HCEC 1CT (cell line): ENCODE results near the gene PDE4DIP.
"Not testable (repeated sequence)": the region's sequence is repeated elsewhere in the genome, so short reads cannot be mapped to it uniquely, and the experiment has no call there.

ENCODE experiments used
- DNase-seq: peaks from one replicate; pipeline ENCODE4 v3.0.0-alpha.2; 2017

PDE4DIP gene

DNA sequence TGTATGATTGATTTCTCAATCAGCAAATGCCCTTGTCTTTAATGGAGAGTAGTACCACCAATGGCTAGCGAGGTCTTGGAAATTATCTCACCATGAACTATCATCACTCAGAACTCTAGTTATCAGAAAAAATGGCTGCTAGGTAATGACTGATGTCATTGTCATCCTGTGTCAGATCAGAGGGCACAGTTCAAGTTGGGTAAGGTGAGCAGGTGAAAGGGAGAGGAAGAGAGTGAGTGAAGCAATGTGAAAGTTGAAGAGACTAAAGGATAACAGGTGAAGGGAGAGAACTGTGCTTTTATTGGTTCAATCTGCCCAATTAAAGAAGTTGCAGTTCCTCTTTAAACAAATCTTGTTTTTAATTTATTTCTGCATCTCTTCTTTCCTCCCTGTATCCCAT lies 76.8 kb downstream of the PDE4DIP start:
- DNase-seq, result not testable (repeated sequence)

DNA sequence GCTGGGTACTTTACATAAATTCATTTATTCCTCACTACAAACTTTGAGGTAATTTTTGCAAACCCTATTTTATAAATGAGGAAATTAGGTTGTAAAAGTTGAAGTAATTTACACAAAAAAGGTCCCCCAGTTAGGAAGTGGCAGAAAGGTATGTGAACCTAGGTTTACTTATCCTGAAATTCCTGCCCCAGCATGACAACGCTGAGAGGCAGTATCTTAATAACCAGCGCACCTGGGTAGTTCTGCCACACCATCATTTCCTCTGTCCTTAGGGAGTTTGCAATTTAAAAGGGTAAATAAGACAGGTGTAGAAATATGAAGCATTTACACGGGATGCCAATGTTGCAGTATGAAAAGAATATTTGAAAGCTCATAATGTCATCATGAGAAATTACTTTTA lies 79.6 kb downstream of the PDE4DIP start:
- not testable (repeated sequence) for DNase-seq

DNA sequence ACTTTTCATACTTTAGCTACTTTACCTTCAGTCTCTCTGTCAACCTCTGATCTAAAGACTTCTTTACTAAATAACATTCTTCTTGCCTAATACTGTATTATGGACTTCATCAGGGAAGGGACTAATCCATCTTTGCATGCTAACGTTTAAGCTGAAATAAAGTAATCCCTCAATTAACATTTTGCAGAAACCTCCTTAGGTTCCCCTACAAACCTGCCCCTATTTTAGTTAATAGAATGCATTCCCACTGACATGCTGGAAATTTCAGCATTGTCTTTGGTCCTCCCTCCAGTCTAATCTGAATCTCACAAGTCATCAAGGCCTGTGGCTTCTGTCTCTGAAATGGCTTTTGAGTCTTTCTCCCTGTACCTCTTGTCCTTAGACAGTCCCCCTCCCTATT lies 83.4 kb downstream of the PDE4DIP start:
- DNase-seq, result not testable (repeated sequence)

DNA sequence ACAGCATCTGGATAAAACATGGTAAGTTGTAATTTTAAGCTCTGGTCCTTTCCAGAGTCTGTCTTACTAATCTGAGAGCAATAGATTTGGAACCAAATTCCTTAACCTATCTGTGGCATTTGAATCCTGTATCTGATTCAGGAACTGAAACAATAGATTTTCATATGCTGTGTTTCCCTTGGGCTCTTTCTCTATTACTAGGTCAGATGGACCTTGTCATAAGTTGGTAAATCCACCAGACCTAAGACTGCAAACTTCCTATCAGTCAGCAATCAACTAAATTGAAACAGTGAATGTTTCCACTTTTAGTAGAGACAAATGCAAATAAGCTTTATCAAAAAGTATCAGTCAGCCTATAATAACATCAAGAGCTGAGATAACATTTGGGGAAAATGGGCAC lies 85.0 kb downstream of the PDE4DIP start:
- DNase-seq, result not testable (repeated sequence)

DNA sequence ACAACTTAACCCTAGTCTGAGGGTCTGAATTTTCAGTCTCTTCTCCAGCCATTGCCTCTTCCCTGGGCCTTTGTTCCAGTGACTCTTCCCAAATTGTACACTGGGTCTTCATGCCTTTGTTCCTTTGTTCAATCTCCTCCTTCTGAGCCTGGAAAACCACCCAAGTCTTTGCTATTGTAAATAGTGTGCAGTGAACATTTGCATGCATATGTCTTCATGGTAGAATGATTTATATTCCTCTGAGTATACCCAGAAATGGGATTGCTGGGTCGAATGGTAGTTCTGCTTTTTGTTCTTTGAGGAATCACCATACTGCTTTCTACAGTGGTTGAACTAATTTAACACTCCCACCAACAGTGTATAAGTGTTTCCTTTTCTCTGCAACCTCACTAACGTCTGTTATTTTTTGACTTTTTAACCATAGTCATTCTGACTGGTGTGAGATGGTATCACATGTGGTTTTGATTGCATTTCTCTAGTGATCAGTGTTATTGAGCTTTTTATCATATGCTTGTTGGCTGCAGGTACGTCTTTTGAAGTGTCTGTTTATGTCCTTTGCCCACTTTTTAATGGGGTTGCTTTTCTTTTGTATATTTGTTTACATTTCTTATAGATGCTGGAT lies 91.3 kb downstream of the PDE4DIP start:
- not testable (repeated sequence) for DNase-seq

DNA sequence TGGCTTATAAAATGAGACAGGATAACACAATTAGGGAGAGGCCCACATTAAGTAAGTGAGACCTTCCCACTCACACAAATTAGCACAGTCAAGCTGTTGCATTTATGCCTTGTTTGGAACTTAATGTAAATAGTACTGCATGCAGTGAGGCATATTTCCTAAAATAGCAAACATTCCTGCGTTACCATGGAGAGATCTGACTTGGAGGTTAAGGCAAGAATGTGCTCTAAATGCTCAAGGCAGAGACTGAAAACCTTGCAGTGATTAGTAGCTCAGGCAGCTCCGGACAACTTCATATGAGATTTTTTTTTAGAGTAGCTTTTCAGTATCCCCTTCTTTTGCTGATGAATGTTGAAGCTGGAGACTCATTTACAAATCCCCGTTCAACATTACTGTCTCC lies 98.7 kb downstream of the PDE4DIP start:
- DNase-seq, result not testable (repeated sequence)

DNA sequence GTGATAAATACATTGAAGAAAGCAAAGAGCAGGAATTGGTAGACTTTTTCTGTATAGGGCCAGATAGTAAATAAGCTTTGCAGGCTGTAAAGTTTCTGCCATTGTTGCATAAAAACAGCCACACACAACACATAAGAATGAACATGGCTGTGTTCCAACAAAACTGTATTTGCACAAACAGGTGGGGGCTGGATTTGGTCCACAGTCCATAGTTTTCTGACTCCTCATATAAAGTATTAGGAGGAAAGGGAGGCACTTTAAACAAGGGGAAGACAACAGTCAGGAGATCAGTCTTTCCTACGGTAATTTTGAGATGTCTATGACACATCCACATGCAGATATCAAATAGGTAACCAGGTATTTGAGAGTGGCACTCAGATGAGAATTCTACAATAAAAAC lies 100.9 kb downstream of the PDE4DIP start:
- DNase-seq, result not testable (repeated sequence)

DNA sequence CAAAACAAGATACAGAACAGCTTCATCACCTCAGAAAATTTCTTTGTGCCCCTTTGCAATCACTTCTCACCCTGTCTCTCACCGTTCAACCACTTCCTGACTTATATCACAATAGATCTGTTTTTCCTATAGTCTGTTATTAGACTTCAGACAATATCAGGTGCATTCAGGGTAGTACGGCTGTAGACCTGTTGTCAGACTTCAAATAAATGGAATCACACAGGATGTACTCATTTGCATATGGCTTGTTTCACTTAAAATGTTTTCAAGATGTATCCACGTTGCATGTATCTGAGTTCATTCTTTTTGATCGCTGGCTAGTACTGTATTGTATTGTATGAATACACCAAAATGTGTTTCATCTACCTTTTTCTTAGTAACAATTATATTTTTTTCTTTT lies 104.5 kb downstream of the PDE4DIP start:
- not testable (repeated sequence) for DNase-seq

DNA sequence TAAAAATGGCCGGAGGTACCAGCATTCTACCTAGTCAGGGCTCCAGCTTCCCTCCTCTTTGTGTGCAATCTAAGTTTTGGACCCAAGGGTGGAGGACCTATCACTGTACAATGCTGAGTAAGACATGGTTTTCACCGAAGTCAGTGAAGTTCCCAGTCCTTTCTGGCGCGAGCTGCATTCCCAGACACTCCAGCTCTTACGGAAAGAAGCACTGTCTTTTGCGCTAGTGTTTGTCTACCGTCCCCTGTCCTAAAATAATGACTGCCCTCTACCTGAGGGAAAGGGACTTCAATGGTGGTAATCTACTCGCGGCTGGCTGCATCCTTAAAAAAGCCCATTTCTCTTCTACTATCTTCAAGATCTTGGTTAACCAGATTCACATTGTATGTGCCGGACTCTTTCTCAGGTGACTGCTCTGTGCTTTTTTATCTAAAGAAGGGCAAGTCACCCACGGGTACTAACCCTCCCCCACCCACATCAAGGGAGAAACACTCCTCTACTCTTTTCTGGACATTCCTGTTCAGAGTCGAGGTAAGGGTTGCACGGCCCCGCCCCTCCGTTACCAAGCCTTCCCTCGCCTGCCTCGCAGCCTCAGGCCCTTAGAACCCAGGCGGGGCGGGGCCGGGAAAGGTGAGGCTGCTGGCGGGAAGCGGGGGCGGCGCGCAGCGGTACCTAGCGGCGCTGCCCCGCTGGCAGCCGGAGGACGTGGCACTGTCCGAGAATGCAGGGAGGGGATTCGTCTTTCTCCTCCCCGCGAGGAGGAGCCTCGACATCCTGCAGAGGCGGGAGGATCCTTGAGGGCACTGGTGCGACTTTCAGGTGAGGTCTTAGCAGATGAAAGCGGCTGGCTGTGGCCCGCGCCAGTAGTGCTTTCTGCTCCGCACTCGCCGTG lies 107.4 kb downstream of the PDE4DIP start:
- peak; percentile 67 for DNase-seq

DNA sequence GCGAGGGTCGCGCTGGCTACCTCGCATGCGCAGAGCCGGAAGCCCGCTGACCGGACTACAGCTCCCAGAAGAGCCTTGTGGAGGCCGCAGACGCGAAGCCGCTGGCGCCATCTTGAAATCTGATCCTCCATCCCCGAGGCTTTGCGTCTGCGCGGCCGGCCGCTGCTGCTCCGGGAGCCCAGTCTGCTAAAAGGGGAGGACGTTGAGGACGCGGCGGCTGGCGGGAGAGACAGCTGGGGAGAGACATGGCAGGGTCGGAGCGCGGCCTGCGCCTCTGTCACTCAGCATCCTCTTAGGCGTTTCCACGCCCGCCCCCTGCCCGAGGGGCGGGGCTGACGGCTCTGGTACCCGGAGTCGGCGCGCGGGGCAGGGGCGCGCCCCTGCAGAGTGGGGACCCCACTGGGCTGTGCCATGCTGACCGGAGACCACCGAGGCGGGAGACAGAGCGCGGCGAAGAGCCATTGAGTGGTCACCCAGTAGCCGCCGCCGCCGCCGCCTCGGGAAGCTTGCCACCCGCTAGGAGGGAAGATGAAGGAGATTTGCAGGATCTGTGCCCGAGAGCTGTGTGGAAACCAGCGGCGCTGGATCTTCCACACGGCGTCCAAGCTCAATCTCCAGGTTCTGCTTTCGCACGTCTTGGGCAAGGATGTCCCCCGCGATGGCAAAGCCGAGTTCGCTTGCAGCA lies 108.2 kb downstream of the PDE4DIP start:
- not testable (repeated sequence) for DNase-seq

DNA sequence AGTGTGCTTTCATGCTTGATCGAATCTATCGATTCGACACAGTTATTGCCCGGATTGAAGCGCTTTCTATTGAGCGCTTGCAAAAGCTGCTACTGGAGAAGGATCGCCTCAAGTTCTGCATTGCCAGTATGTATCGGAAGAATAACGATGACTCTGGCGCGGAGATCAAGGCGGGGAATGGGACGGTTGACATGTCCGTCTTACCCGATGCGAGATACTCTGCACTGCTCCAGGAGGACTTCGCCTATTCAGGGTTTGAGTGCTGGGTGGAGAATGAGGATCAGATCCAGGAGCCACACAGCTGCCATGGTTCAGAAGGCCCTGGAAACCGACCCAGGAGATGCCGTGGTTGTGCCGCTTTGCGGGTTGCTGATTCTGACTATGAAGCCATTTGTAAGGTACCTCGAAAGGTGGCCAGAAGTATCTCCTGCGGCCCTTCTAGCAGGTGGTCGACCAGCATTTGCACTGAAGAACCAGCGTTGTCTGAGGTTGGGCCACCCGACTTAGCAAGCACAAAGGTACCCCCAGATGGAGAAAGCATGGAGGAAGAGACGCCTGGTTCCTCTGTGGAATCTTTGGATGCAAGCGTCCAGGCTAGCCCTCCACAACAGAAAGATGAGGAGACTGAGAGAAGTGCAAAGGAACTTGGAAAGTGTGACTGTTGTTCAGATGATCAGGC lies 108.8 kb downstream of the PDE4DIP start:
- peak; percentile 17 for DNase-seq

DNA sequence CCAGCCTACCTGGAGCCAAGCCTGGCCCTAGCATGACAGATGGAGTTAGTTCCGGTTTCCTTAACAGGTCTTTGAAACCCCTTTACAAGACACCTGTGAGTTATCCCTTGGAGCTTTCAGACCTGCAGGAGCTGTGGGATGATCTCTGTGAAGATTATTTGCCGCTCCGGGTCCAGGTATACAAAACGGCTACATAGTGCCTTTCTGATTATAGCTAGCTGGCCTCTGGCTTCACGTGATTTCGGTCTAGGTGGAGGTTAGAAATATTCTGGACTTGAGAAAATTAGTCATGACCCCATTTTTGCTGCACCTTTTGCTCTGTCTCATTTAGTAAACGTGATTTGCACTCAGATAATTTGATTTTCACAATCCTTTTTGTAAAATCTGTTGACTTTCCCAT lies 109.5 kb downstream of the PDE4DIP start:
- peak; percentile 0 for DNase-seq

DNA sequence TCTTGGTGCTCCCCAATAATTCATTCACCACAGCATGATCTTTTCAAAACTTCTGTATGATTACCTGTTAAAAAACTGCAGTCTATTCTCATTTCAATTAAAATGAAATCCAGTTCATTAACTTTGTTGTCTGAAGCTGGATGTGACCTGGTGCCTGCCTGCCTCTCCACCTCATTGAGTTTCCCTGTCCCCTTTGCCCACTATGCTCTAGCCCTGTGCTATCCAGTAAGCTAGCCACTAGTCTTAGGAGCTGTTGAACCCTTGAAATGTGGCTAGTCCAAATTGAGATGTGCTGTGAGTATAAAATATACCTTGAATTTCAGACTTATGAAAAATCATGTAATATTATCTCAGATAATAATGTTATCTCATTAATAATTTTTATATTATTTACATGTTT lies 114.1 kb downstream of the PDE4DIP start:
- not testable (repeated sequence) for DNase-seq

DNA sequence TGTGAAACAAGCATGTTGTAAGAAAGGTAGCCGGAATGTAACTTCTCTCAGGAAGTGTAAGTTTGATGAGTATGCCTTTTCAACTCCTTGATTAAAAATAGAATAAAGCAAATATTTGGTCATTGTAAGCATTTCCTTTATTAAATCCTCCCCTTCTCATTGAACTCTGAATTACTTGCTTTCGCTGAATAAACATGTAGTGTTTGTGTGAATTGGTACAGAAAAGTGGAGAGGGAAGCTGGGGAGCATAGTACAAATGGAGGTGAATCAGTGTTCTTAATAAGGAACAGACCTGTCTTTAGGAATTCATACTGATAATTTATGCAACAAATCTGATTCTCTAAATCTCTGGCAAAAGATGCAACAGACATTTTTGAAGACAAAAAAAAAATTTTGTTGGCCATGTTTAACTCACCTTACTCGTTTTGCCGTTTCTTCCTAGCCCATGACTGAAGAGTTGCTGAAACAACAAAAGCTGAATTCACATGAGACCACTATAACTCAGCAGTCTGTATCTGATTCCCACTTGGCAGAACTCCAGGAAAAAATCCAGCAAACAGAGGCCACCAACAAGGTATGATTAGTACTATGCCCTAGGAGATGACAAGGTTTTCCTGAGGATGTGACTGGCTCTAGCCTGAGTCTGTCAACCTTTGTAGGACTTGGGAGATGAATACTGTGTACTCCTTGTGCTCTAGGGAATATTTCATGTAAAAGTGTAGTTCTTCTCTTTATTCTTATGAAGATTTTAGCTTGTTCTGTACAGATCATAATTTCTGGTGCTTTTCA lies 116.2 kb downstream of the PDE4DIP start:
- not testable (repeated sequence) for DNase-seq

DNA sequence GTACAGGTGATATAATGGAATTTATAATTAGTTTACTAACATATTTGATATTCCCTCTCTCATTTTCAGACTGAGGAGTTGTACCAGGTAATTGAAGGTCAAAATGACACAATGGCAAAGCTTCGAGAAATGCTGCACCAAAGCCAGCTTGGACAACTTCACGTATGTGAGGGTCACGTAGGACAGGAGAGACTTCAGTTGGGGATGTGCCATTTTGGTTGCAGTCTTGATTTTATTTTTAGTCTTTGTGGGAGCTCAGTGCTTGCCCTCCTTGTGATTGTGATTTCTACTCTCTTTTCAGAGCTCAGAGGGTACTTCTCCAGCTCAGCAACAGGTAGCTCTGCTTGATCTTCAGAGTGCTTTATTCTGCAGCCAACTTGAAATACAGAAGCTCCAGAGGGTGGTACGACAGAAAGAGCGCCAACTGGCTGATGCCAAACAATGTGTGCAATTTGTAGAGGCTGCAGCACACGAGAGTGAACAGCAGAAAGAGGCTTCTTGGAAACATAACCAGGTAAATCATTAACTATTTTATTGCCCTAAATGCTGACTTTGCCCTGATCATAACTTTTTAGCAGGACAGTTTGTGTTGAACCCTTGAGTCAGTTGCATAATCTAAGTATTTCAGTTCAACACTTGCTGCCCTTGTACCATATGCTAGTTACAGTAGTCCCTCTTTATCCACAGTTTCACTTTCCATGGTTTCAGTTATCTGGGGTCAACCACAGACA lies 118.1 kb downstream of the PDE4DIP start:
- not testable (repeated sequence) for DNase-seq

DNA sequence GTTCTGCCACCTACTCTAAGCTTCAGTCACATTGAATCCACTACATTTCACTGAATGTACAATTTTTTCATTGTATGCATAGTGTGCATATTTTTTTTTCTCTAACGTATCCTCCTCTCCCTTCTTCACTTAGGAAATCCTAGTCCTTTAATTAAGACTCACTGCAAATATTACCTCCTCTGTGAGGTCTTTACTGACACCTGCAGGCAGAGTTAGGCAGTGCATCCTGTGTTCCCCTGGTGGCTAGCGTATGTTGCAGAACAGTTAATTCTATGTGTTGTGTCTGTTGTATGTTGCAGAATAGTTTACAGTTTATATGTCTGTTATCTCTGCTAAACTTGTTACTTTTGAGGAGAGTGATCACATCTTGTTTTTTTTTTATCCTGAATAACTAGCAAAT lies 121.9 kb downstream of the PDE4DIP start:
- DNase-seq, result not testable (repeated sequence)

DNA sequence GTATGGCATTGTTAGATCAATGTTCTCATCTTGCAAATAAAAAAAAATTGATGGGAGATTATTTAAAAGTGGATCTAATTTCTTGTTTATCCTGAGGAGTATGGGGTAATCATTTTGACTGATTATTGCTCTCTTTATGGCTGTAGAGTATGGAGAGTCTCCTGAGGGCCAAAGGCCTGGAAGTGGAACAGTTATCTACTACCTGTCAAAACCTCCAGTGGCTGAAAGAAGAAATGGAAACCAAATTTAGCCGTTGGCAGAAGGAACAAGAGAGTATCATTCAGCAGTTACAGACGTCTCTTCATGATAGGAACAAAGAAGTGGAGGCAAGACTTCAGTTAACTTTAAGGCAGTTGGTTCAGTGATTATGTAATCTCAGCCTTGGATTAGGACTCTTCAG lies 123.4 kb downstream of the PDE4DIP start:
- not testable (repeated sequence) for DNase-seq

DNA sequence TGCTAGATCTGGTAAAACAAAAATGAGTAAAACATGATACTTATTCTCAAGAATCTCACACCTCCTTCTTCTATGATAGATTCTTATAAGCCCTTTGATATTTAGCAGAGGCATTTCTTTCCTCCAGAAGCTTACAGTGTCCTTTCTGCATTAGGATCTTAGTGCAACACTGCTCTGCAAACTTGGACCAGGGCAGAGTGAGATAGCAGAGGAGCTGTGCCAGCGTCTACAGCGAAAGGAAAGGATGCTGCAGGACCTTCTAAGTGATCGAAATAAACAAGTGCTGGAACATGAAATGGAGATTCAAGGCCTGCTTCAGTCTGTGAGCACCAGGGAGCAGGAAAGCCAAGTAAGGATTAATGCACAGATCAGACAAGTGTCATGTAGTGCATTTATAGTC lies 124.5 kb downstream of the PDE4DIP start:
- DNase-seq, result not testable (repeated sequence)

DNA sequence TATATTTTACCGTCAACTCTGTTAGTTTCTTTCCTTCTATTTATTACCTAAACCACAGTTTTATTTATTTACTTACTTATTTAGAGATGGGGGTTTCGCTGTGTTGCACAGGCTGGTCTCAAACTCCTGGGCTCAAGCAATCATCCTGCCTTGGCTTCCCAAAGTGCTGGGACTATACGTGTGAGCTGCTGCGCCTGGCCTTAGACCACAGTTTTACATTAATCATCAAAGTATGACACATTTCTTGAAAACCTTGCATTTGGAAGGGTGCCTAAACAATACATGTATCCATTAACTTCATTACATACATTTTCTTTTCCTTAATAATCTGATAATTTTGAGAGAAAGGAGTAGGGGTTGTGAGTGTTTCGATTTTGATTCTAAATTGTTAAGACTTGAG lies 124.9 kb downstream of the PDE4DIP start:
- DNase-seq, result not testable (repeated sequence)

DNA sequence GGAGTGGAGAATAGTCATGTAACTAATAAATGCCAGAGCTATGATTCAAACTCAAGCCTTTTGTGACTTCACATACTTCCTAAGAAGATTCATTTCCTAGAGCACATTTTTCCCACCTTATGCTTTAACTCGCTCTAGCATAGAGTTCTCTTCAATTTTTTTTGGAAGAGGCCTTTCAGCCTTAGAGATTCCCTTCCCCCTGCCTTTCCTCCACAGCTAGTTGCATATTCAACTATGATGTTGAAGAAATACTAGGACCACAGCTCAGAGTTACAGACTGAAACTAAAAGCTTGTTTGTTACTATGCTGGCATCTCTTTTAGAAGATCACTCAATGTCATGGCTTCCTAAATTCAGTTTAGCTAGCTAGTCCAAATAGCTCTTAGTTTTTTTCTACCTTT lies 131.2 kb downstream of the PDE4DIP start:
- peak; percentile 80 for DNase-seq

DNA sequence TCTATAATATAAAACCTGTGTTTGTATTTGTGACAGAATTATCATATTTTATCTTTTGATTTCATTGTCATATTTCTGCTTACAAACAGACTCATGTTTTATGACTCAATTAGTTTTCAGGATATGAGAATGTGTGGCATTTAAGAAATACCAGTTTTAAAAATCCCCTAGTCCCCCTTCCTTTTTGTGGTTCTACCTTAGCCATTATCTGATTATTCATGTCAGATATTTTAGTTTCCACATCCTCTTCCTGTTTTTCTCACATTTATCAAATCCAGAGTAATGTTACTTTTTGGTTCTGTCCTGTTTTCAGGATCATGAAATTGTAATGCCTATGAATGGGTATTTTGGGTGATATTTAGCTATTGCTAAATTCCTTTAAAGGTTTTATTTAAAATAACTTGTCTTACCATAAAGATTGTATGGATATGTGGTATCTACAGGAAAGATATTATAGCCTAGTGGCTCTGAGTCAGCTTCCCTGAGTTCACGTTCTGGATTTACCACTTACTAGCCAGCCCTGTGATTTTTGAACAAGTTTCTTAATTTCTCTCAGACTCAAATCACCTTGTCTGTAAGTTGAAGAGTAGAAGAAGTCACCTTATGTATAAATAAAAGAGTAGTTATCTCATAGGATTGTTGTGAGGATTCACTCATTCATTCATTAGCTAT lies 131.8 kb downstream of the PDE4DIP start:
- DNase-seq, result not testable (repeated sequence)
